Type B pancreatic cell (in vitro differentiated cells): ENCODE results near the gene GPR4. TPM values are rescaled to one million over a fixed set of nuclear protein-coding genes. Genes with fewer than 3 reads are reported as not detected.
A peak's percentile ranks its signal among the peaks of the same experiment; 100 is the strongest.

Experiments used
- DNase-seq: peaks from one replicate; pipeline ENCODE4 v3.0.0; 2021; ENCODE audit warnings: mixed read lengths; ENCODE audit not compliant: unreplicated experiment; ENCODE audit errors: extremely low spot score
- H3K27ac Mint-ChIP-seq: 2 replicates; pipeline ENCODE4 v1.8.0; 2021; ENCODE audit warnings: mild to moderate bottlenecking, mixed read lengths
- H3K27me3 Mint-ChIP-seq: 2 replicates; pipeline ENCODE4 v1.8.0; 2021; ENCODE audit warnings: mixed read lengths
- H3K36me3 Mint-ChIP-seq: 2 replicates; pipeline ENCODE4 v1.8.0; 2021; ENCODE audit warnings: mixed read lengths
- H3K4me1 Mint-ChIP-seq: one replicate; pipeline ENCODE4 v1.8.0; 2021; ENCODE audit warnings: mixed read lengths; ENCODE audit not compliant: unreplicated experiment
- H3K4me3 Mint-ChIP-seq: 2 replicates; pipeline ENCODE4 v1.8.0; 2021; ENCODE audit warnings: mild to moderate bottlenecking, mixed read lengths
- H3K9me3 Mint-ChIP-seq: 2 replicates; pipeline ENCODE4 v1.8.0; 2021; ENCODE audit warnings: mixed read lengths
- CTCF ChIP-seq: fragments of 200-600 bp; sonication (generic); conservative IDR thresholded peaks from 2 replicates; pipeline ENCODE4 v1.5.0; 2021; ENCODE audit warnings: antibody characterized with exemption, mild to moderate bottlenecking
- total RNA-seq: library from RNA; stranded (reverse); gene quantifications from 2 replicates; pipeline ENCODE4 v1.2.1, GENCODE V29; 2021; ENCODE audit warnings: low replicate concordance

GPR4 gene
- total RNA-seq, 1 donor from 2014 or later: not detected

- Mint-ChIP-seq H3K4me3 (peak within 1 kb of the TSS; percentile 96), H3K27me3 (peaks cover 10% of the 10 kb centered on the region), H3K9me3 (no peaks in the 10 kb centered on the region), H3K27ac (peak within 1 kb of the TSS; percentile 100), H3K36me3 (no peaks in the 10 kb centered on the region), H3K4me1 (peaks cover 18% of the 10 kb centered on the region)
- peak; percentile 59 for TF ChIP-seq CTCF
- DNase-seq: peak; percentile 98
Observed at GRCh38 chr19:45584332-45585157, 17.5 kb downstream of the GPR4 start, which contains the start of gene OPA3. TSS of gene OPA3 (minus strand) at chr19:45584802. CDS start at chr19:45584764, 38 bp downstream.

GRCh38 chr19:45581576-45581975, 20.4 kb downstream of the GPR4 start:
- no peaks in the 10 kb centered on the region for H3K9me3 Mint-ChIP-seq
- DNase-seq: no peak
- peak overlapping the region; percentile 63 for H3K27ac Mint-ChIP-seq
- peaks cover 39% of the 10 kb centered on the region for H3K4me1 Mint-ChIP-seq
- TF ChIP-seq CTCF: no peak
- peaks cover 4% of the 10 kb centered on the region for H3K36me3 Mint-ChIP-seq
- H3K27me3 Mint-ChIP-seq: no peaks in the 10 kb centered on the region
- H3K4me3 Mint-ChIP-seq: peak overlapping the region; percentile 35

- DNase-seq: no peak
- Mint-ChIP-seq H3K9me3 (no peaks in the 10 kb centered on the region), H3K27me3 (no peaks in the 10 kb centered on the region), H3K4me1 (peaks cover 37% of the 10 kb centered on the region), H3K36me3 (peaks cover 6% of the 10 kb centered on the region), H3K4me3 (peak overlapping the region; percentile 16), H3K27ac (peak overlapping the region; percentile 98)
- no peak for TF ChIP-seq CTCF
Observed at GRCh38 chr19:45578861-45579260, 23.2 kb downstream of the GPR4 start.

- H3K36me3 Mint-ChIP-seq: peaks cover 6% of the 10 kb centered on the region
- no peak for TF ChIP-seq CTCF
- peak overlapping the region; percentile 98 for H3K27ac Mint-ChIP-seq
- peak overlapping the region; percentile 53 for H3K4me3 Mint-ChIP-seq
- no peaks in the 10 kb centered on the region for H3K9me3 Mint-ChIP-seq
- H3K4me1 Mint-ChIP-seq: peaks cover 29% of the 10 kb centered on the region
- no peaks in the 10 kb centered on the region for H3K27me3 Mint-ChIP-seq
- DNase-seq: no peak
Observed at GRCh38 chr19:45577111-45577905, 24.7 kb downstream of the GPR4 start.

GRCh38 chr19:45576682-45577081, 25.3 kb downstream of the GPR4 start:
- no peaks in the 10 kb centered on the region for H3K27me3 Mint-ChIP-seq
- H3K27ac Mint-ChIP-seq: peak overlapping the region; percentile 98
- peak overlapping the region; percentile 53 for H3K4me3 Mint-ChIP-seq
- DNase-seq: no peak
- peaks cover 27% of the 10 kb centered on the region for H3K4me1 Mint-ChIP-seq
- TF ChIP-seq CTCF: no peak
- no peaks in the 10 kb centered on the region for H3K9me3 Mint-ChIP-seq
- H3K36me3 Mint-ChIP-seq: peaks cover 6% of the 10 kb centered on the region
